Activated CD4-positive, alpha-beta T cell treated with anti-CD3 and anti-CD28 coated beads, Interleukin-2, amount 50 U/mL, for 48 hours (primary cell): ENCODE measurements around the gene MBD3L1.
A peak's percentile ranks its signal among the peaks of the same experiment; 100 is the strongest.

Experiments
- DNase-seq, 2 experiments: peaks; one replicate each; pipeline ENCODE4 v3.0.0-alpha.2; 2020

Gene MBD3L1

GRCh38 chr19:8832132-8833021 lies at the start of gene MBD3L1, which contains the start of gene ZNF558:
Gene MBD3L1, plus strand, starts transcription at chr19:8832377. Its CDS starts 10,302 bp downstream, at chr19:8842679.
Gene ZNF558, minus strand, starts transcription at chr19:8832304. Its CDS starts 9,645 bp downstream, at chr19:8822659.
- DNase-seq, result peak; percentile 99

GRCh38 chr19:8794823-8795222 lies 37.4 kb upstream of the MBD3L1 start:
- no peak for DNase-seq

GRCh38 chr19:8806661-8807060 lies 25.5 kb upstream of the MBD3L1 start:
- DNase-seq, result no peak

GRCh38 chr19:8811315-8812172 lies 20.6 kb upstream of the MBD3L1 start:
- no peak for DNase-seq

GRCh38 chr19:8814176-8814575 lies 18.0 kb upstream of the MBD3L1 start:
- DNase-seq, result no peak

- no peak for DNase-seq
Observed at GRCh38 chr19:8815780-8816179, 16.4 kb upstream of the MBD3L1 start.

GRCh38 chr19:8820234-8820633 lies 11.9 kb upstream of the MBD3L1 start:
- DNase-seq, result no peak

GRCh38 chr19:8821748-8822241 lies 10.4 kb upstream of the MBD3L1 start:
- DNase-seq, result no peak

- DNase-seq, result no peak
Observed at GRCh38 chr19:8826371-8826770, 5.8 kb upstream of the MBD3L1 start.

GRCh38 chr19:8827277-8827676 lies 4.9 kb upstream of the MBD3L1 start:
- no peak for DNase-seq

- DNase-seq, result no peak
Observed at GRCh38 chr19:8831373-8831772, 804 bp upstream of the MBD3L1 start.

- no peak for DNase-seq
Observed at GRCh38 chr19:8831832-8832131, 395 bp upstream of the MBD3L1 start.

GRCh38 chr19:8835446-8835845 lies 3.3 kb downstream of the MBD3L1 start:
- no peak for DNase-seq

- DNase-seq, result no peak
Observed at GRCh38 chr19:8835877-8836276, 3.7 kb downstream of the MBD3L1 start.

- DNase-seq, result no peak
Observed at GRCh38 chr19:8840708-8841107, 8.5 kb downstream of the MBD3L1 start.

- no peak for DNase-seq
Observed at GRCh38 chr19:8846819-8847218, 14.6 kb downstream of the MBD3L1 start.

- DNase-seq, result no peak
Observed at GRCh38 chr19:8849232-8849631, 17.1 kb downstream of the MBD3L1 start.

- DNase-seq, result no peak
Observed at GRCh38 chr19:8850488-8850887, 18.3 kb downstream of the MBD3L1 start.

GRCh38 chr19:8858260-8858659 lies 26.1 kb downstream of the MBD3L1 start:
- DNase-seq, result no peak

- DNase-seq, result no peak
Observed at GRCh38 chr19:8866344-8866743, 34.2 kb downstream of the MBD3L1 start.

- no peak for DNase-seq
Observed at GRCh38 chr19:8877854-8878705, 45.9 kb downstream of the MBD3L1 start.

- DNase-seq, result no peak
Observed at GRCh38 chr19:8880868-8881488, 48.8 kb downstream of the MBD3L1 start.
